Measurements from ENCODE around the gene SPTBN5.

- TF ChIP-seq CTCF (IDR thresholded peaks at IDR 0.05) (no peak), POLR2A (IDR thresholded peaks at IDR 0.05) (no peak)
Measured at GRCh38 chr15:41891946-41892345, 1.9 kb downstream of the SPTBN5 start.
